CD4-positive, alpha-beta T cell (primary cell): ENCODE results near the gene DCUN1D4. TPM values are rescaled to one million over a fixed set of nuclear protein-coding genes. Genes with fewer than 3 reads are reported as not detected.

ENCODE experiments used
- ATAC-seq: fragments of 200-7000 bp; cut with Tn5 transposase; one replicate; pipeline ENCODE4 v1.10.0; 2022; ENCODE audit warnings: mild to moderate bottlenecking; ENCODE audit not compliant: poor library complexity
- CTCF ChIA-PET: fragments of 350-600 bp; sonication (Branson Sonifier 250); formaldehyde crosslinking; loops from one replicate; lab custom pipeline; 2021; ENCODE audit warnings: antibody characterized with exemption, inconsistent platforms; lab: Charles Lee
- POLR2A ChIA-PET: fragments of 350-600 bp; sonication (Branson Sonifier 250); formaldehyde crosslinking; loops from one replicate; lab custom pipeline; 2021; ENCODE audit warnings: antibody characterized with exemption, inconsistent platforms; lab: Charles Lee
- DNase-seq, 14 experiments: peaks; one replicate each; pipeline ENCODE4 v3.0.0-alpha.2; 2013 to 2020; ENCODE audit warnings: mixed read lengths in 2 of 14
- H3K27ac ChIP-seq, 2 donors: one replicate each; pipeline versions ENCODE4 v1.5.1 to v1.7.0; 2013; ENCODE audit warnings: low read length in 2 of 2, low read depth in 1 of 2, mild to moderate bottlenecking in 1 of 2
- H3K27me3 ChIP-seq, 2 experiments: 1 replicate in 1 of 2; 2 replicates in 1 of 2; pipeline versions ENCODE4 v1.6.1 to v1.7.0; 2013; ENCODE audit warnings: low read length in 2 of 2, control low read depth in 1 of 2, mild to moderate bottlenecking in 1 of 2, moderate library complexity in 1 of 2; ENCODE audit not compliant: insufficient read depth in 2 of 2, control insufficient read depth in 1 of 2
- H3K36me3 ChIP-seq: one replicate; pipeline ENCODE4 v1.6.1; 2013; ENCODE audit warnings: low read length, control low read depth; ENCODE audit not compliant: insufficient read depth
- H3K4me1 ChIP-seq: one replicate; pipeline ENCODE4 v1.6.1; 2013; ENCODE audit warnings: low read length, control low read depth; ENCODE audit not compliant: insufficient read depth
- H3K4me3 ChIP-seq: one replicate; pipeline ENCODE4 v1.5.1; 2013; ENCODE audit warnings: mild to moderate bottlenecking, low read length, moderate library complexity
- H3K9me3 ChIP-seq, 2 experiments: 1 replicate in 1 of 2; 2 replicates in 1 of 2; pipeline versions ENCODE4 v1.6.1 to v1.7.0; 2013; ENCODE audit warnings: low read length in 2 of 2, mild to moderate bottlenecking in 2 of 2, control low read depth in 1 of 2, moderate library complexity in 1 of 2; ENCODE audit not compliant: control insufficient read depth in 1 of 2, insufficient read depth in 1 of 2
- H3K27ac Mint-ChIP-seq: one replicate; pipeline ENCODE4 v1.8.0; 2020; ENCODE audit warnings: mixed read lengths
- H3K27me3 Mint-ChIP-seq: one replicate; pipeline ENCODE4 v1.8.0; 2021; ENCODE audit warnings: mixed read lengths
- H3K36me3 Mint-ChIP-seq: one replicate; pipeline ENCODE4 v1.8.0; 2021; ENCODE audit warnings: low read depth, mixed read lengths
- H3K4me1 Mint-ChIP-seq: one replicate; pipeline ENCODE4 v1.8.0; 2021; ENCODE audit warnings: low read depth, mixed read lengths
- H3K4me3 Mint-ChIP-seq: one replicate; pipeline ENCODE4 v1.8.0; 2020; ENCODE audit warnings: mild to moderate bottlenecking, mixed read lengths
- H3K9me3 Mint-ChIP-seq: one replicate; pipeline ENCODE4 v1.8.0; 2020; ENCODE audit warnings: mixed read lengths
- CTCF ChIP-seq: fragments of 200-600 bp; IDR thresholded peaks from one replicate; pipeline ENCODE4 v1.8.0; 2022; ENCODE audit warnings: antibody characterized with exemption, mild to moderate bottlenecking
- intact Hi-C, 2 experiments: fragments of 100-400 bp; cut with DNase I in 1 of 2; cut with micrococcal nuclease in 1 of 2; formaldehyde crosslinking; loops; one replicate each; pipeline versions ENCODE4 v1.15.1 to v1.9.0; 2023 to 2025; cut with DNase I, micrococcal nuclease
- total RNA-seq, 174 experiments: library from RNA in 2 of 174; stranded (reverse) in 2 of 174; gene quantifications; one replicate each; pipeline ENCODE4 v1.2.3 and lab custom pipeline; 2021 to 2026

The DCUN1D4 gene
- total RNA-seq, 2 experiments from 2014 or later: 36.2 to 39.9 TPM

DNA sequence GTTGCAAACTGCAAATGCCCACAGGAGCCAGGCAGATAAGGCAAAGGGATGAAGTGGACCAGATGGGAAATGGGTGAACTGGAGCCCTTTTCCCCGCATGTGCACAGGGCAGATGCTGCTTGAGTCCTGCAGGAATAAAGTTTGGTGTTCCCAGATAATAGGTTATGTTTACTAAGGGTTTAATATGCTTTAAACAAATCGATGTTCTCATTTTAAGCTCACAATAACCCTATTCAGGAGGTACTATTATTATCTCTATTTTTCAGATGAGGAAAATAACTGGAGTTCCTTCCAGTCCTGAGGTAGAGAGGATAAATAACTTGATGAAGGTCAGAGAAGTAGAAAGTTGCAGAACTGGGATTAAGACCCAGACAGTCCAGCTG lies 99.9 kb downstream of the DCUN1D4 start:
- Histone ChIP-seq H3K36me3 (no peaks in the 10 kb centered on the region), H3K27ac (no peak overlapping the region), H3K27me3 (no peaks in the 10 kb centered on the region), H3K4me3 (no peak overlapping the region), H3K4me1 (no peaks in the 10 kb centered on the region), H3K9me3 (peaks cover 0 to 4% of the 10 kb centered on the region in 2 experiments)
- ATAC-seq: no peak
- H3K4me1 Mint-ChIP-seq: no peaks in the 10 kb centered on the region
- no peak for TF ChIP-seq CTCF
- peaks cover 2% of the 10 kb centered on the region for H3K9me3 Mint-ChIP-seq
- no peak overlapping the region for H3K4me3 Mint-ChIP-seq
- no peaks in the 10 kb centered on the region for H3K36me3 Mint-ChIP-seq
- H3K27me3 Mint-ChIP-seq: peaks cover 6% of the 10 kb centered on the region
- no peak overlapping the region for H3K27ac Mint-ChIP-seq
- POLR2A ChIA-PET: no interaction called here
- DNase-seq: no peak
- intact Hi-C loops: no loop called here
- CTCF ChIA-PET: no interaction called here

DNA sequence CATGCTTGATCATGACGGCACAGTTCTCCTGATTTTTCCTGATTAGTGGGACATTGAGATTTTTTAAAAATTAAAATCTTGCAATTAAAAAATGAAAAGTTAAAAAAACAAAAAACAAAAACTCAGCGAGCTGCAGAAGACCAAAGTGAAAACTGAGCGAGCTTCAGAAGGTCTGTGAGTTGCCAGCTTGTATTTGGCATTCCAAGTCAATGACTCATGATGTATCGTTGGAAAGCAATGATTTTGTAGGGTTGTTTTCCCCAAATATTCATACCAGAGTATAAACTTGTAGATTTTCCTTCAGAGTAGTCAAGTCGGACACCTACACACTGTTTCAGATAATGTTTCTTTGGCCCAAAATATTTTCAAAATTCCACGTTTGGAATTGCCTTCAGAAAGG lies 100.3 kb downstream of the DCUN1D4 start:
- Histone ChIP-seq H3K36me3 (no peaks in the 10 kb centered on the region), H3K4me3 (no peak overlapping the region), H3K4me1 (no peaks in the 10 kb centered on the region), H3K27ac (no peak overlapping the region), H3K27me3 (no peaks in the 10 kb centered on the region), H3K9me3 (peaks cover 0 to 4% of the 10 kb centered on the region in 2 experiments)
- Mint-ChIP-seq H3K9me3 (peaks cover 2% of the 10 kb centered on the region), H3K27me3 (peaks cover 6% of the 10 kb centered on the region), H3K27ac (no peak overlapping the region), H3K36me3 (no peaks in the 10 kb centered on the region), H3K4me1 (no peaks in the 10 kb centered on the region), H3K4me3 (no peak overlapping the region)
- no peak for ATAC-seq
- ChIA-PET POLR2A (no interaction called here), CTCF (no interaction called here)
- TF ChIP-seq CTCF: no peak
- no peak for DNase-seq
- intact Hi-C loops: no loop called here

DNA sequence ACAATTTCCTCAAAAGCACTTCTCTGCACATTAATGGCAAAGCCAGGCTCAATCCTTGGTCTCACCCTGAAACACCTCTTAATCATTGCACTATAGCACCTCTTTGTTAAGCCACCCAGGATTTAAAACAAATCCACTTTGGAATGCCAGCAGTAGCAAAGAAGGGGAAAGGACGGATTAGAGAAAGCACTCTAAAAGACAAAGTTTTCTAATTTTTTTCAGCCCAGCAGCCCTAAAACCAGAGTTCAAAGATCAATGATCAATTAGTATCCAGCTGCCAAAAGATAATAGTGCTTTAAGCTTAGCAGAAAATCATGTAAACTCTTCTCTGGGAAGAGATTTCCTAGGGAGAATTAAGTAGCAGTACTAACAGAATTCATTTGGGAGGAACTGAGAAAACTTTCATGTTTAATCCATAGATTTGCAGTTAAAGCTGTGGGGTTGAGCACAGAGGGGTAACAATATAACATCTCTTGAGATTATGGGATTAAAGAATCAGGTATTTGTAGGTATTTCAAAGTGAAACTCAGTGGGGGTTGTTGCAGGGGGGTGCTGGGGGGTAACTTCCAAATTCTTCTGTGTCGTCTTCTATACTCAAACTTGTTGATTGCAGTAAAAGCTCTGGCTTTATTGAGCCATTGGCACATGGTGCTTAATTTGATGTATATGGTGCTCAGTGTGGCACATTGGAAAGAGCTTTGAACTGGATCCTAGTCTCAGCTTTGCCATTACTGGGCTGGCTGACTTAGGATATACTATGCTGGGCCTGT lies 115.4 kb downstream of the DCUN1D4 start:
- no peaks in the 10 kb centered on the region for H3K4me1 ChIP-seq
- POLR2A ChIA-PET: no interaction called here
- H3K27me3 ChIP-seq: peaks cover 0 to 3% of the 10 kb centered on the region in 2 experiments
- no peaks in the 10 kb centered on the region for H3K9me3 Mint-ChIP-seq
- no peak overlapping the region for H3K27ac ChIP-seq
- H3K27ac Mint-ChIP-seq: no peak overlapping the region
- DNase-seq (no peak), ATAC-seq (no peak)
- no peak overlapping the region for H3K4me3 ChIP-seq
- H3K27me3 Mint-ChIP-seq: no peaks in the 10 kb centered on the region
- H3K9me3 ChIP-seq: peaks cover 0 to 5% of the 10 kb centered on the region in 2 experiments
- CTCF ChIA-PET: no interaction called here
- H3K4me1 Mint-ChIP-seq: no peaks in the 10 kb centered on the region
- intact Hi-C loops: no loop called here
- H3K36me3 ChIP-seq: no peaks in the 10 kb centered on the region
- no peak overlapping the region for H3K4me3 Mint-ChIP-seq
- no peak for TF ChIP-seq CTCF
- no peaks in the 10 kb centered on the region for H3K36me3 Mint-ChIP-seq
